Measurements from ENCODE around the gene ATG9B.

- no peak for TF ChIP-seq SMAD1 (CRISPR knock-in tag; IDR thresholded peaks at IDR 0.05; ENCODE audit: borderline replicate concordance, low read depth)
- no peak for TF ChIP-seq POLR2A (IDR thresholded peaks at IDR 0.05; ENCODE audit: insufficient read depth in 1 of 2, low read depth in 2 of 2, low read length in 2 of 2)
- TF ChIP-seq NCOA1 (CRISPR knock-in tag; IDR thresholded peaks at IDR 0.05), result no peak
- TF ChIP-seq SP5 (CRISPR knock-in tag; IDR thresholded peaks at IDR 0.05; ENCODE audit: borderline replicate concordance, low read depth), result no peak
- no peak for TF ChIP-seq RBFOX2 (IDR thresholded peaks at IDR 0.05; ENCODE audit: low read depth, low read length)
- no peak for TF ChIP-seq ZFP36 (IDR thresholded peaks at IDR 0.05; ENCODE audit: borderline replicate concordance, low read depth, low read length, partially characterized antibody)
- no peak for TF ChIP-seq BCLAF1 (IDR thresholded peaks at IDR 0.05)
- TF ChIP-seq SMC3 (IDR thresholded peaks at IDR 0.05; ENCODE audit: low read length), result no peak
These were observed 16.8 kb downstream of the ATG9B start for GRCh38 chr7:151007469-151007898.
